GM21576 (cell line): ENCODE results near the gene RASA2.
A peak's percentile ranks its signal among the peaks of the same experiment; 100 is the strongest.

Experiments
- ATAC-seq: cut with Tn5 transposase; IDR thresholded peaks from one replicate; pipeline ENCODE4 v1.9.1; 2021; ENCODE audit warnings: mild to moderate bottlenecking, moderate library complexity; ENCODE audit not compliant: unreplicated experiment

RASA2 gene

GRCh38 chr3:141486746-141487520 lies at the start of gene RASA2:
TSS of gene RASA2 (plus strand) at chr3:141487027. CDS start at chr3:141487084, 57 bp downstream.
- ATAC-seq: peak; percentile 53

DNA sequence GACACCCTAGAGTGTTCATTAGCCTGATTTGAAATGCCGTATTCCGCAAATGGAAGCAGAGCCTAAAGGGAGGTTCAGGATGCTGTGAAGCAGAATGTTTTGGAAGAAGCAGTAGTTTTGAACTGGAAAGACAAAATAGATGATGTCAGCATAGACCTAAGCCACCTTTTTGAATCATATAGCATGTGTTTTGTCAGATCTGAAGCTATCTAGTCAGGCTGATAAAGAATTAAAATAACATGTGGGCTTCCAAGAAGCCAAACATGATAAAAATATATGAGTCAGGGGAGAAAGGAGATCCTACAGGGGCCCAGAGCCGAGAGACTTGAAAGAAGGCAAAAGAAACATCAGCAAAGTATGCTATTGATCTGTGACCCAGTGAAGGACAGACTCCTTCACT lies 47.2 kb upstream of the RASA2 start:
- no peak for ATAC-seq

- ATAC-seq: peak; percentile 6
Observed at GRCh38 chr3:141440942-141441341, 45.9 kb upstream of the RASA2 start.

DNA sequence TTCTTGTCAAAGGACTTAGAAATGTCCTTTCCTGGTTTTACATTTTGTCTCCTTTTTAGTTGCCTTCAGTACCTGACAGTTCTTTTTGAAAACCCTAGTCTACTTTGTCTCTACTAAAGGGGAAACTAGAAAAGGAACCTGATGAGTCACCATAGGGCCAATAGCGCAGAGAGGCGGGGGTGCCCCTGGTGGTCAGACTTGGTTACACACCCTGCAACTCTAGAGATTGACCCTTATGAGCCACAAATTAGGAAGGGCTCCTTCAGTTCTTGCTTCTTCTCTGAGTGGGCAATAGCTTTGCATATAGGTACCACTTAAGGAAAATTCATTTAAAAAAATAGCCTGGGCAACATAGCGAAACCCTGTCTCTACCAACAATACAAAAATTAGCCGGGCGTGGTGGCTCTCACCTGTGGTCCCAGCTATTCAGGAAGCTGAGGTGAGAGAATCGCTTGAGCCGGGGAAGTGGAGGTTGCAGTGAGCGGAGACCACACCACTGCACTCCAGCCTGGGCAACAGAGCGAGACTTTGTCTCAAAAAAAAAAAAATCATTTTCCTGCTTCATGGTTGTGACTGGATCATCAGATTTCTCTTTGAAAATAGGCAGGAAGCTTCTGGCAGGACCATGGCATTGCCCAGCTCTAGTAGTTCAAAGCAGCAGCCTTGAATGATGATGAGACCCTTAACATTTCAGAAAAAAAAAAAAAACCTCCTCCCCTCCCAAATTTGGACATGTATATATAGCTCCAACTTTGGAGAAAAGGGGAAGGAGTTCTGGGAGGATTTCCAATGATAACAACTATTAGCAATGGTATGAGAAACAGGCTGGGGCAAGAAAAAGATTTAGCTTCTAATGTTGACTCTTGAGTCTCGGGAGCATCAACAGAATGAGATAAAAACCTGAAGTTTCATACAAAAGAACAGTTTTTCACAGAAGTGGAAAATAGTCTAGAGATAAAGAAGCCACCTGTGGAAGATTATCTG lies 45.2 kb upstream of the RASA2 start:
- peak; percentile 94 for ATAC-seq

DNA sequence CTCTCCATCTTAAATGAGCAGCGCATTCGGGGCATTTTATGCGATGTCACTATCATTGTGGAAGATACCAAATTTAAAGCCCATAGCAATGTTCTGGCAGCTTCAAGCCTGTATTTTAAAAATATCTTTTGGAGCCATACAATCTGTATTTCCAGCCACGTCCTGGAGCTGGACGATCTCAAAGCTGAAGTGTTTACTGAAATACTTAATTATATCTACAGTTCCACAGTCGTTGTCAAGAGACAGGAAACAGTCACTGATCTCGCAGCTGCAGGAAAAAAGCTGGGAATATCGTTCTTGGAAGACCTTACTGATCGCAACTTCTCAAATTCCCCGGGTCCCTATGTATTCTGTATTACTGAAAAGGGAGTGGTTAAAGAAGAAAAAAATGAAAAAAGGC lies 44.4 kb upstream of the RASA2 start:
- ATAC-seq: no peak

DNA sequence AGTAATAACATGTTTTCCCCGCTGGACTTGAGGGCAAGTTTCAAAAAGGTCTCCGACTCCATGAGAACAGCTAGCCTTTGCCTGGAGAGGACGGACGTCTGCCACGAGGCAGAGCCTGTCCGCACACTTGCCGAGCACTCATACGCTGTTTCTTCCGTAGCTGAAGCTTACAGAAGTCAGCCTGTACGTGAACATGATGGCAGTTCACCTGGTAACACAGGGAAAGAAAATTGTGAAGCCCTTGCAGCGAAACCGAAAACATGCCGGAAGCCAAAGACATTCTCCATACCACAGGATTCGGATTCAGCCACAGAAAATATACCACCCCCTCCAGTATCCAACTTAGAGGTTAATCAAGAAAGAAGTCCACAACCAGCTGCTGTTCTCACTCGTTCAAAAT lies 43.9 kb upstream of the RASA2 start:
- ATAC-seq: no peak

DNA sequence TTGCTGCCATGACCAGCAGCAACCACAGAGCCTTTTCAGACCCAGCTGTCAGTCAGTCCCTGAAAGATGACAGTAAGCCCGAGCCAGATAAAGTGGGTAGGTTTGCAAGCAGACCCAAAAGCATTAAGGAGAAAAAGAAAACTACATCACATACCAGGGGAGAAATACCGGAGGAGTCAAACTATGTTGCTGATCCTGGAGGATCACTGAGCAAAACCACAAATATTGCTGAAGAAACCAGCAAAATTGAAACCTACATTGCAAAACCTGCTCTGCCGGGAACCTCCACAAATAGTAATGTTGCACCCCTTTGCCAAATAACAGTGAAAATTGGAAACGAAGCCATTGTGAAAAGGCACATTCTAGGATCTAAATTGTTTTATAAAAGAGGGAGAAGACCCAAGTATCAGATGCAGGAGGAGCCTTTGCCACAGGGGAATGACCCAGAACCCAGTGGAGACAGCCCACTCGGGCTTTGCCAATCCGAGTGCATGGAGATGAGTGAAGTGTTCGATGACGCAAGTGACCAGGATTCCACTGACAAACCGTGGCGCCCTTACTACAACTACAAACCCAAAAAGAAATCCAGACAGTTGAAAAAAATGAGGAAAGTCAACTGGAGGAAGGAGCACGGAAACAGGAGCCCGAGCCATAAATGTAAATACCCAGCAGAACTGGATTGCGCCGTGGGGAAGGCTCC lies 42.1 kb upstream of the RASA2 start:
- no peak for ATAC-seq

DNA sequence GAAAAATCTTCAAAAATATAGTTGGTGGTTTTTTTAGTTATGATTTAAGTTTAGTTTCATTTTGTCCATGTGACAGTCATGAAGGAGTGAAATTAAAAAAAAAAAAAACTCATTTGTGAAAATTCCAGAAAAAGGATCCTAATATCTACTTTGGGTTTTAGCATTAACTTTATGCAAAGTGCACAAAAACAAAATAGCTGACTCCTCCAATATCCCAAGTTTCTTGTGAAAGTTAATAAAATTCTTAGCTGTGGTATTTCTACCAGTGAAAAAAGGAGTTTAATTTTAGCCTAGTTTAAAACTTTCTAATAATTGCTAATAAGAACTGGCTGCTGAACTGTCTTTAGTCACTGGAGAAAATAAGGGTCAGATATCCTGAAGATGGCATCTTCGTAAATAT lies 40.8 kb upstream of the RASA2 start:
- ATAC-seq: no peak

- no peak for ATAC-seq
Observed at GRCh38 chr3:141446737-141447136, 40.1 kb upstream of the RASA2 start.

DNA sequence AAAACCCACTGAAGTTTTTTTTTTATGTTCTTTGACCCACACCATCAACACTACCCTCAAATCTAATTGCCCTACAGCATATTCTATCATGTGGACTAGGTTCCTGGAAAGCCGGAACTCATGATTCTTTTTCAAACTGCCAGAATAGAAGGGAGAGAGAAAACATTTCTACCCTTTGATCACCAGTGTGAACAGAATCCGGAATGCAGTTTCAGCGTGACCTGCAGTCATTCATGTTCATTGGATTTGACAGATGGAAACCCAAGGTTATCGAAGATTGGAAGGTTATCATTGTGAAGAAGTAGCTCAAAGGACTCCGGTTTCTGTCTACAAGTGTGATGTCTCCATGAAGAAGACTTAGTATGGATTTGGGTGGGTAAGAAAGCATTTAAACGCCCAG lies 39.4 kb upstream of the RASA2 start:
- ATAC-seq: no peak

- no peak for ATAC-seq
Observed at GRCh38 chr3:141448606-141449220, 38.1 kb upstream of the RASA2 start.

DNA sequence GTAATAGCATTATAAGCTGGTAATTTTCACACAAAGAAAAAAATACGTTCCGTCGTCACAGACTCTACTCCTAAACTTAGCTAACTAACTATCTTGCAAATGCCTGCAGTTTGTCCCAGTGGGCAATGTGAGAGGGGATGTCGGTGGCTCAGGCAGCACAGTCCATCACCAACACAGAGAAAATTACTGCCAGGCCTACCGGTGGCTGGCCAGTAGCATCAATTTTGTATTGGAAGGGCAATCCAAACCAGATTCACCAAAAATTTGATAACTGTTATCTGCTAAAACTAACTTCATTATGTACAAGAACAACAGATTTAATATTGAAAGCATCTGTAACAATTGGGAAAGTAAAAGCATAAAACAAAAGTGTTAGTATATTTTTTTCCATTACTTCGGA lies 37.4 kb upstream of the RASA2 start:
- ATAC-seq: no peak

- ATAC-seq: no peak
Observed at GRCh38 chr3:141450727-141451375, 36.0 kb upstream of the RASA2 start.

GRCh38 chr3:141452045-141452444 lies 34.8 kb upstream of the RASA2 start:
- ATAC-seq: peak; percentile 90

DNA sequence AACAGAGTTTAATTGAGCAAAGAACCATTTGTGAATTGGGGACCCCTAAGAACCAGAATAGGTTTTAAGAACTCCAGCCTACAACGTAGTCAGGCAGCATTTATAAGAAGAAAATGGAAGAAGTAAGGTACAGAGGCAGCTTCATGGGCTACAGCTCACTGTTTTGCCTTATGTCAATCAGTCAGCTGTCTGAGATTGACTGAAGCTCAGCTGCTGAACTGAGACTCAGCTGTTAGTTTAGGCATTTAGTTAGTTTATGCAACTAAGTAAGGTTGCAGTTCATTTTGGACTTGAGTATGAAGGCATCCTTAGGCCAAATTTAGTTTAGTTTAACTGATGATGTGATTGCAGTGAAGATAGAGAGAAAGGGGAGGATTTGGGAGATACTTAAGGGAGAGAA lies 34.1 kb upstream of the RASA2 start:
- ATAC-seq: no peak

DNA sequence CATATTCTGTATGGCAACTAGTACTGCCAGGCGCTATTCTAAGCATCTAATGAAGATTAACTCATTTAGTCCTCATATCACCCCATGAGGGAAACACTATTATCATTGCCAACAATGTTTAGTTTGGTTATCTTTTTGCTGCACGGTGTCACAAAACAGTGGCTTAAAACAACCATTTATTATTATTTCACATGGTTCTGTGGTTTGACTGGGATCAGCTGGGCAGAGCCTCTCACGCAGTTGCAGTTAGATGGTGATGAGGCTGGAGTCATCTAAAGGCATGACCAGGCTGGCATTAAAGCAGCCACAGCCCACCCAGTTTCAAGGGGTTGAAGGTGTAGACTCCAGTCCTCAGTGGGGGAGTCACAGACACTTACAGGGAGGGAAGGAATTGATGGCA lies 32.8 kb upstream of the RASA2 start:
- ATAC-seq: no peak

DNA sequence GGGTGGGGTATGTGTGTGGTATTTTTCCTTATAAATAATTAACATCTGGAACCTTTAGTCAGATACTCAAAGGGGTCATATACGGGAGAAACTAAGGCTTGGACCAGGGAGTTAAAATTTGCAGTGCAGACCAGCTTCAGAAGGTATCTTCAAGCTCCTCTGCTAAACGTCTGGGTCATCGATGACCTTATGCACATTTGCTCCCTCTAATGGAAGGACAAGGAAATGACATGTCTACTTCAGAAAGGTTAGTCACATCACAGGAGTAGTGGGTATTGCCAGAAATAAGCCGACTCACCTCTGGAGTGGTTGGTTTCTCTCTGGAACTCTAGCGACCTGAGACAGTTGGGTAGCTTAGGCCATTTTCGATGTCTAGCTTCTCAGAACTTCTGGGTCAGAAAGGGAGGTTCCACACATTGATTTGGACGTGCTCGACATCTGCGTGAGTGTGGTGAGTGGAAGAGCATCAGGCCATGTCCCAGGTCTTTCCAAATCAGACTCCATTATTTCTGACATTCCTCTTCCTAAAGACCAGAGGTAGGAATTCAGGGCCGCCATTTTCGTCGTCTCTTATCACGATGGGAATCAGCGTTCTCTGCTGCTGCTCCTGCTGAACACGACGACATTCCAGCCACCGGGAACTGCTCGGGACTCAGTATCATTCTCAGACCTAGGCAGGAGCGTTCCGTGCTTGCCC lies 31.8 kb upstream of the RASA2 start:
- ATAC-seq: peak; percentile 51

DNA sequence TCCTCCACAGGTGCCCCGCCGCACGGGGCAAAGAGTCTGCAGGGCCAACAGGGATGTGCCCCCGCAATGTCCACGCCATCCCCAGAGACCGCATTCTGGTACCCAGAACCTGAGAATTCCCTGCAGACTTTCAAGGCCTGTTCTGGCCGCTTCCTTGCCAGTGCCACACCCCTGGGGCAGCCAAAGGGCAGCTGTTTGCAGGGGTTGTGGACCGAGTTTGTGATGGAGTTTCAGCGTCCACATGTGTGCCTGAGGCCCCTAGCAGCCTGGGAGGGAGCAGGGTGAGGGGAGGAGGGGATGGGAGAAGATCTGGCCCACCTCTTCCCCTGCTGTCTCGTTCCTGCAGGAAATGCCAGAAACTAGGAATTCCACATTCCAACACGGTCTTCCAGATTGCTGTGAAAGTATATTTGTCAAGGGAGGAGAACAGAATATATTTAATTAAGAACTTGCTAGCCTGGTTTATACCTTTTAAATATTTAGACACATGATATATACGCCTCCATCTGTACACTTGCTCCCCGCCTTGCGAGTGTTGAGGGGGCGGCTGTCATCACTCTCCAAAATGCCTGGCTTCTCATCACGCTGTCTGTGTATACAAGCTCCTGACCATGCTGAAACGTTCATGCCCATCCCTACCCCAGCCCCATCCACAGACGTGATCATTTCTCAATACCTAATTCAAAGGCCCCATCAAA lies 31.1 kb upstream of the RASA2 start:
- no peak for ATAC-seq

- no peak for ATAC-seq
Observed at GRCh38 chr3:141456301-141456625, 30.6 kb upstream of the RASA2 start.
